HepG2 (cell line): Measurements from ENCODE around the gene ANO2. TPM values are rescaled to one million over a fixed set of nuclear protein-coding genes. Genes with fewer than 3 reads are reported as not detected.

ENCODE experiments used
- ATAC-seq: fragments of 200-7000 bp; cut with Tn5 transposase; 3 replicates; pipeline ENCODE4 v1.9.1; 2020; ENCODE audit warnings: mild to moderate bottlenecking, moderate library complexity
- BruUV-seq: library from RNA; stranded (reverse); fragments of 400-500 nt; replicated peaks from 2 replicates; lab custom pipeline; 2021; lab: Mats Ljungman, UMichigan
- CTCF ChIA-PET: fragments of 300-600 bp; formaldehyde crosslinking; extraction: SDS; loops from one replicate; lab custom pipeline; 2021; ENCODE audit warnings: low total read pairs, inconsistent platforms, low intra/inter-chr PET ratio; lab: Yijun Ruan, JAX
- POLR2A ChIA-PET: fragments of 350-600 bp; sonication (Branson Sonifier 250); formaldehyde crosslinking; loops from one replicate; lab custom pipeline; 2020; ENCODE audit warnings: antibody characterized with exemption, inconsistent platforms; lab: Yijun Ruan, JAX
- DNase-seq: peaks from one replicate; pipeline ENCODE4 v3.0.0-alpha.2; 2015; ENCODE audit warnings: low spot score
- FAIRE-seq: peaks from 3 replicates; lab custom pipeline; 2011; peaks lifted over from hg19 to GRCh38; lab: Jason Lieb, UNC
- H2AFZ ChIP-seq: one replicate; pipeline ENCODE4 v1.6.1; 2011; ENCODE audit warnings: low read length, inconsistent platforms
- H3K27ac ChIP-seq: fragments of 300-600 bp; 3 replicates; pipeline ENCODE4 v1.8.0; 2011; ENCODE audit warnings: mixed run types, mild to moderate bottlenecking, mixed read lengths, low read length, inconsistent platforms; ENCODE audit not compliant: insufficient read depth; ENCODE audit errors: extremely low read length
- H3K27me3 ChIP-seq, 2 experiments: fragments of 200-600 bp in 1 of 2; 2 replicates in 1 of 2; 3 replicates in 1 of 2; pipeline versions ENCODE4 v1.6.0 to v1.8.0; 2011; ENCODE audit warnings: low read length in 2 of 2, mild to moderate bottlenecking in 2 of 2, moderate library complexity in 2 of 2, inconsistent platforms in 1 of 2; ENCODE audit not compliant: insufficient read depth in 2 of 2, control insufficient read depth in 1 of 2
- H3K36me3 ChIP-seq, 2 experiments: fragments of 200-600 bp in 1 of 2; replicated peaks in 1 of 2; 2 replicates in 1 of 2; 3 replicates in 1 of 2; pipeline versions ENCODE4 v1.5.1 to v1.8.0; 2011; ENCODE audit warnings: low read length in 2 of 2, inconsistent platforms in 1 of 2; ENCODE audit not compliant: insufficient read depth in 2 of 2, control insufficient read depth in 1 of 2
- H3K4me1 ChIP-seq: 2 replicates; pipeline ENCODE4 v1.5.1; 2012; ENCODE audit warnings: low read length, inconsistent platforms; ENCODE audit not compliant: insufficient read depth
- H3K4me2 ChIP-seq: 2 replicates; pipeline ENCODE4 v1.6.0; 2011; ENCODE audit warnings: low read depth, low read length, inconsistent platforms
- H3K4me3 ChIP-seq, 3 experiments: fragments of 200-600 bp in 1 of 3; sonication (generic), shearing (Covaris generic) in 1 of 3; replicated peaks in 1 of 3; 2 replicates each; pipeline ENCODE4 v1.5.1; 2011 to 2016; ENCODE audit warnings: low read length in 3 of 3, inconsistent platforms in 2 of 3, low read depth in 2 of 3, mild to moderate bottlenecking in 2 of 3, control low read depth in 1 of 3, mixed read lengths in 1 of 3; ENCODE audit not compliant: insufficient read depth in 1 of 3
- H3K79me2 ChIP-seq: one replicate; pipeline ENCODE4 v1.6.1; 2011; ENCODE audit warnings: low read length, inconsistent platforms; ENCODE audit not compliant: insufficient read depth
- H3K9ac ChIP-seq: 2 replicates; pipeline ENCODE4 v1.6.0; 2011; ENCODE audit warnings: mild to moderate bottlenecking, low read depth, low read length, inconsistent platforms; ENCODE audit not compliant: insufficient read depth
- H3K9me3 ChIP-seq: 2 replicates; pipeline ENCODE4 v1.5.1; 2012; ENCODE audit warnings: mild to moderate bottlenecking, low read length
- H4K20me1 ChIP-seq: 2 replicates; pipeline ENCODE4 v1.6.0; 2011; ENCODE audit warnings: inconsistent platforms, mild to moderate bottlenecking, low read length, moderate library complexity; ENCODE audit not compliant: insufficient read depth
- AHR ChIP-seq: IDR thresholded peaks from 2 replicates; pipeline ENCODE4 v1.6.1; 2018; ENCODE audit warnings: missing genetic modification reagents, missing compliant biosample characterization
- CEBPB ChIP-seq: IDR thresholded peaks from 2 replicates; pipeline ENCODE4 v1.6.1; 2011; ENCODE audit warnings: low read depth, low read length, improper control_type of control experiment, borderline replicate concordance
- CHCHD3 ChIP-seq: sonication (generic); formaldehyde crosslinking; IDR thresholded peaks from 2 replicates; pipeline ENCODE4 v1.8.0; 2022; ENCODE audit warnings: mild to moderate bottlenecking, missing genetic modification reagents, moderate library complexity
- RARG ChIP-seq: sonication (generic); formaldehyde crosslinking; IDR thresholded peaks from 2 replicates; pipeline ENCODE4 v1.4.0; 2020; ENCODE audit warnings: low read depth, mild to moderate bottlenecking, missing genetic modification reagents
- RFXAP ChIP-seq: sonication (generic); formaldehyde crosslinking; IDR thresholded peaks from 2 replicates; pipeline ENCODE4 v1.4.0; 2020; ENCODE audit warnings: missing genetic modification reagents, borderline replicate concordance
- SNAPC2 ChIP-seq: sonication (generic); formaldehyde crosslinking; IDR thresholded peaks from 2 replicates; pipeline ENCODE4 v1.8.1; 2022; ENCODE audit warnings: mild to moderate bottlenecking, missing genetic modification reagents
- THYN1 ChIP-seq: sonication (generic); formaldehyde crosslinking; IDR thresholded peaks from 2 replicates; pipeline ENCODE4 v1.8.1; 2023; ENCODE audit warnings: low read depth, mild to moderate bottlenecking, moderate library complexity, missing genetic modification reagents, borderline replicate concordance
- ZBTB20 ChIP-seq: sonication (generic); formaldehyde crosslinking; IDR thresholded peaks from 2 replicates; pipeline ENCODE4 v1.8.1; 2023; ENCODE audit warnings: missing genetic modification reagents, low read depth, mild to moderate bottlenecking, borderline replicate concordance
- ZNF136 ChIP-seq: sonication (generic); formaldehyde crosslinking; IDR thresholded peaks from 2 replicates; pipeline ENCODE4 v1.8.1; 2022; ENCODE audit warnings: low read depth, mild to moderate bottlenecking, moderate library complexity, missing genetic modification reagents
- ZNF20 ChIP-seq: sonication (generic); formaldehyde crosslinking; IDR thresholded peaks from 2 replicates; pipeline ENCODE4 v1.4.0; 2020; ENCODE audit warnings: mild to moderate bottlenecking, moderate library complexity, missing genetic modification reagents
- ZNF484 ChIP-seq: sonication (generic); formaldehyde crosslinking; IDR thresholded peaks from 2 replicates; pipeline ENCODE4 v1.5.1; 2020; ENCODE audit warnings: mild to moderate bottlenecking, low read depth, missing genetic modification reagents, borderline replicate concordance
- ZNF567 ChIP-seq: sonication (generic); formaldehyde crosslinking; IDR thresholded peaks from 2 replicates; pipeline ENCODE4 v1.8.1; 2023; ENCODE audit warnings: mild to moderate bottlenecking, missing genetic modification reagents, borderline replicate concordance
- ZNF572 ChIP-seq: sonication (generic); formaldehyde crosslinking; IDR thresholded peaks from 2 replicates; pipeline ENCODE4 v1.5.1; 2020; ENCODE audit warnings: mild to moderate bottlenecking, missing genetic modification reagents
- WGBS: methylation state at CpG from one replicate; pipeline ENCODE4 v1.1.6; 2017; ENCODE audit warnings: low lambda C conversion rate; 5-methylcytosine and 5-hydroxymethylcytosine counted together
- in situ Hi-C: cut with HindIII; loops from 2 replicates; pipeline ENCODE4 v1.10.0; 2017; ENCODE audit warnings: low pct_unique_long_range_greater_than_20kb; ENCODE audit not compliant: extremely low pct_ligation_motif_present
- intact Hi-C: fragments of 100-400 bp; cut with micrococcal nuclease; formaldehyde crosslinking; loops from one replicate; pipeline ENCODE4 v1.10.0; 2022; ENCODE audit not compliant: unreplicated experiment
- polyA plus RNA-seq, 8 experiments: library from polyadenylated mRNA; depleted of rRNA in 3 of 8; stranded (reverse) in 7 of 8; unstranded in 1 of 8; fragments of >200 nt; fragmentation: Illumina TruSeq in 4 of 8; extraction: Trizol in 4 of 8; gene quantifications; 2 replicates each; pipeline versions ENCODE4 v1.2.1 to v1.2.3, GENCODE V29; 2011 to 2016; ENCODE audit warnings: low read depth in 4 of 8, missing spikeins in 1 of 8, mixed read lengths in 1 of 8; ENCODE audit not compliant: insufficient read depth in 1 of 8
- total RNA-seq, 5 experiments: library from RNA; depleted of rRNA; stranded (reverse); fragments of >200 nt; fragmentation: Illumina TruSeq; extraction: Trizol; gene quantifications; 2 replicates each; pipeline ENCODE4 v1.2.3, GENCODE V29; 2016; ENCODE audit warnings: low read depth in 1 of 5
- TF ChIP-seq, protein P1 (sequence below): sonication (generic); formaldehyde crosslinking; IDR thresholded peaks from 2 replicates; pipeline ENCODE4 v1.8.1; 2023; ENCODE audit warnings: mild to moderate bottlenecking, missing genetic modification reagents
- TF ChIP-seq, protein P2 (sequence below): sonication (generic); formaldehyde crosslinking; conservative IDR thresholded peaks from 2 replicates; pipeline ENCODE4 v1.4.0; 2020; ENCODE audit warnings: missing genetic modification reagents

ANO2 gene
- total and polyA plus RNA-seq, 2 of the 13 experiments (the other 11 are each of a cell fraction or from before 2014, with no cell fraction given), result 0.18 TPM; not detected in 1

DNA sequence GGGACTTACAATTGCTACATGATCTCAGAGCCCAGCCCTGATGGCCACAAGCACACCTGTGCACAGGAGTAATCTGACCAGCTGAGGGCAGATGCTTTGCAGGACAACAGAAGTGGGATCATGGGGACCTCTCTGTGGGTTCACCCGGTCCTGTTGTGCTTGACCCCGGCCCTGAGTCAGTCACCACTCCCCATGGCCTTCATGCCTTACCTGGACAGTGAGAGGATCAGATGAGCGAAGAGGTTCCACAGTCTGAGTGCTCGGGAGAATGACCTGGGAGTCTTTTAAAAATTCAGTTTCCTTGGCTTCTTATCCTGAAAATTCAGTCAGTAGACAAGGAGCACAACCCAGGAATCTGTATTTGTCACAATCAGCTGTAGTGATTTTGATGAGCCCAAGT, 425.0 kb downstream of the ANO2 start:
- Histone ChIP-seq H3K79me2 (no peaks in the 10 kb centered on the region), H3K4me3 (no peak overlapping the region), H3K27me3 (peaks cover 0 to 7% of the 10 kb centered on the region in 2 experiments; a peak in 1 of 5 replicates), H4K20me1 (no peaks in the 10 kb centered on the region), H3K9ac (no peak overlapping the region), H3K9me3 (no peaks in the 10 kb centered on the region), H3K4me1 (no peaks in the 10 kb centered on the region), H2AFZ (no peak overlapping the region), H3K4me2 (no peak overlapping the region), H3K27ac (no peak overlapping the region), H3K36me3 (no peaks in the 10 kb centered on the region)
- FAIRE-seq (no peak), ATAC-seq (no peak), DNase-seq (no peak)
- ChIA-PET POLR2A (no interaction called here), CTCF (no interaction called here)
- BruUV-seq, result no TSS peak
- TF ChIP-seq, protein P1, sequence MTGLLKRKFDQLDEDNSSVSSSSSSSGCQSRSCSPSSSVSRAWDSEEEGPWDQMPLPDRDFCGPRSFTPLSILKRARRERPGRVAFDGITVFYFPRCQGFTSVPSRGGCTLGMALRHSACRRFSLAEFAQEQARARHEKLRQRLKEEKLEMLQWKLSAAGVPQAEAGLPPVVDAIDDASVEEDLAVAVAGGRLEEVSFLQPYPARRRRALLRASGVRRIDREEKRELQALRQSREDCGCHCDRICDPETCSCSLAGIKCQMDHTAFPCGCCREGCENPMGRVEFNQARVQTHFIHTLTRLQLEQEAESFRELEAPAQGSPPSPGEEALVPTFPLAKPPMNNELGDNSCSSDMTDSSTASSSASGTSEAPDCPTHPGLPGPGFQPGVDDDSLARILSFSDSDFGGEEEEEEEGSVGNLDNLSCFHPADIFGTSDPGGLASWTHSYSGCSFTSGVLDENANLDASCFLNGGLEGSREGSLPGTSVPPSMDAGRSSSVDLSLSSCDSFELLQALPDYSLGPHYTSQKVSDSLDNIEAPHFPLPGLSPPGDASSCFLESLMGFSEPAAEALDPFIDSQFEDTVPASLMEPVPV, result no peak
- TF ChIP-seq RFXAP (no peak), RARG (CRISPR knock-in tag) (no peak), CEBPB (no peak), ZNF20 (CRISPR knock-in tag) (no peak), ZNF136 (CRISPR knock-in tag) (no peak), SNAPC2 (CRISPR knock-in tag) (no peak), THYN1 (CRISPR knock-in tag) (no peak), AHR (CRISPR knock-in tag) (no peak), ZNF484 (CRISPR knock-in tag) (no peak), ZNF567 (no peak), ZNF572 (CRISPR knock-in tag) (no peak), CHCHD3 (CRISPR knock-in tag) (no peak), ZBTB20 (CRISPR knock-in tag) (no peak)
- TF ChIP-seq, protein P2, sequence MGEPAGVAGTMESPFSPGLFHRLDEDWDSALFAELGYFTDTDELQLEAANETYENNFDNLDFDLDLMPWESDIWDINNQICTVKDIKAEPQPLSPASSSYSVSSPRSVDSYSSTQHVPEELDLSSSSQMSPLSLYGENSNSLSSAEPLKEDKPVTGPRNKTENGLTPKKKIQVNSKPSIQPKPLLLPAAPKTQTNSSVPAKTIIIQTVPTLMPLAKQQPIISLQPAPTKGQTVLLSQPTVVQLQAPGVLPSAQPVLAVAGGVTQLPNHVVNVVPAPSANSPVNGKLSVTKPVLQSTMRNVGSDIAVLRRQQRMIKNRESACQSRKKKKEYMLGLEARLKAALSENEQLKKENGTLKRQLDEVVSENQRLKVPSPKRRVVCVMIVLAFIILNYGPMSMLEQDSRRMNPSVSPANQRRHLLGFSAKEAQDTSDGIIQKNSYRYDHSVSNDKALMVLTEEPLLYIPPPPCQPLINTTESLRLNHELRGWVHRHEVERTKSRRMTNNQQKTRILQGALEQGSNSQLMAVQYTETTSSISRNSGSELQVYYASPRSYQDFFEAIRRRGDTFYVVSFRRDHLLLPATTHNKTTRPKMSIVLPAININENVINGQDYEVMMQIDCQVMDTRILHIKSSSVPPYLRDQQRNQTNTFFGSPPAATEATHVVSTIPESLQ (CRISPR knock-in tag), result no peak
- in situ Hi-C loops, result no loop called here
- no CpG with 5 or more reads among the region's 4 CpGs for WGBS
- intact Hi-C loops, result loop anchor here (5.0 kb wide), 1 partner anchor 1743 kb away; no protein-coding TSS in a partner anchor
